Measurements from ENCODE around the gene FYN. TPM values are rescaled to one million over a fixed set of nuclear protein-coding genes. Genes with fewer than 3 reads are reported as not detected.

Gene FYN
- total and polyA plus RNA-seq, 9 of the 15 experiments (the other 6 are each of a cell fraction or from before 2014, with no cell fraction given): 2.9 to 22.1 (median 11.4) TPM

GRCh38 chr6:111780393-111780792 is 92.9 kb downstream of the FYN start:
- no peak overlapping the region for H3K4me2 ChIP-seq (ENCODE audit: insufficient read depth, low read length)
- 32% methylated on average over 5 of the region's 5 CpGs for WGBS (ENCODE audit: insufficient coverage, low coverage, missing lambda C conversion rate)
- ATAC-seq: no peak
- H3K4me3 ChIP-seq: no peak overlapping the region
- H2AFZ ChIP-seq (ENCODE audit: low read depth, low read length): peak overlapping the region; percentile 23; the same call in 1 of the 2 replicates
- H3K9me1 ChIP-seq (ENCODE audit: control insufficient read depth, insufficient read depth, low read length): no peaks in the 10 kb centered on the region
- peaks cover 0 to 16% of the 10 kb centered on the region in 2 experiments; a peak in 3 of 5 replicates for H3K4me1 ChIP-seq (replicated peaks in 1 of 2; ENCODE audit: control insufficient read depth in 2 of 2, insufficient read depth in 2 of 2, low read length in 2 of 2)
- TF ChIP-seq RFX7 (CRISPR knock-in tag; IDR thresholded peaks at IDR 0.05) (no peak), MCM2 (IDR thresholded peaks at IDR 0.05; ENCODE audit: low read depth) (no peak), ELF1 (tag; IDR thresholded peaks at IDR 0.05) (no peak), ZNF583 (CRISPR knock-in tag; IDR thresholded peaks at IDR 0.05) (no peak), U2AF2 (optimal IDR thresholded peaks at IDR 0.05; ENCODE audit: low read depth, low read length) (no peak), TCF15 (CRISPR knock-in tag; IDR thresholded peaks at IDR 0.05) (no peak), TRIM24 (IDR thresholded peaks at IDR 0.05) (no peak), ELK1 (CRISPR knock-in tag; IDR thresholded peaks at IDR 0.05) (no peak), ZFP1 (CRISPR knock-in tag; IDR thresholded peaks at IDR 0.05) (no peak), ZNF253 (CRISPR knock-in tag; conservative IDR thresholded peaks at IDR 0.05) (no peak), ZBTB26 (CRISPR knock-in tag; IDR thresholded peaks at IDR 0.05) (no peak)
- ChIA-PET CTCF (ENCODE audit: low intra/inter-chr PET ratio) (no interaction called here), POLR2A (interaction anchor here (0.6 kb wide), 1 partner anchor 10 kb away, joined by 3 read pairs; no protein-coding TSS in a partner anchor)
- intact Hi-C loops (cut with micrococcal nuclease) (no loop called here), in situ Hi-C loops (cut with MboI) (no loop called here)
- FAIRE-seq: no peak
- no peak for DNase-seq (ENCODE audit: extremely low read depth in 1 of 4, low spot score in 3 of 4)
- no peaks in the 10 kb centered on the region for H3K27me3 ChIP-seq (ENCODE audit: control insufficient read depth in 2 of 2, insufficient read depth in 2 of 2, low read length in 2 of 2)
- no peaks in the 10 kb centered on the region; the same call in 2 of the 3 replicates for H3K36me3 ChIP-seq (ENCODE audit: control insufficient read depth, insufficient read depth, low read length)
- H3K27ac ChIP-seq (ENCODE audit: extremely low read depth, low read depth, low read length): no peak overlapping the region
- H3K79me2 ChIP-seq (ENCODE audit: control insufficient read depth, insufficient read depth, low read length): no peaks in the 10 kb centered on the region
- H4K20me1 ChIP-seq (replicated peaks; ENCODE audit: control insufficient read depth, insufficient read depth, low read length): no peaks in the 10 kb centered on the region
- no peak overlapping the region for H3K9ac ChIP-seq (ENCODE audit: insufficient read depth in 1 of 2, low read depth in 2 of 2, low read length in 2 of 2)
- no peaks in the 10 kb centered on the region for H3K9me3 ChIP-seq (replicated peaks; ENCODE audit: control insufficient read depth, insufficient read depth, low read depth, low read length)
- no TSS peak for BruUV-seq (replicated peaks)

Measured in K562 (cell line).